GM11168 (cell line): ENCODE data around the gene OCLN.
"Not testable (repeated sequence)": the region's sequence is repeated elsewhere in the genome, so short reads cannot be mapped to it uniquely, and the experiment has no call there.

Experiments used
- in situ Hi-C: fragments of 300-500 bp; cut with MboI; formaldehyde crosslinking; loops from one replicate; pipeline ENCODE4 v1.12.0; 2022; ENCODE audit warnings: low sequenced_read_pairs; ENCODE audit not compliant: unreplicated experiment

The OCLN gene

DNA sequence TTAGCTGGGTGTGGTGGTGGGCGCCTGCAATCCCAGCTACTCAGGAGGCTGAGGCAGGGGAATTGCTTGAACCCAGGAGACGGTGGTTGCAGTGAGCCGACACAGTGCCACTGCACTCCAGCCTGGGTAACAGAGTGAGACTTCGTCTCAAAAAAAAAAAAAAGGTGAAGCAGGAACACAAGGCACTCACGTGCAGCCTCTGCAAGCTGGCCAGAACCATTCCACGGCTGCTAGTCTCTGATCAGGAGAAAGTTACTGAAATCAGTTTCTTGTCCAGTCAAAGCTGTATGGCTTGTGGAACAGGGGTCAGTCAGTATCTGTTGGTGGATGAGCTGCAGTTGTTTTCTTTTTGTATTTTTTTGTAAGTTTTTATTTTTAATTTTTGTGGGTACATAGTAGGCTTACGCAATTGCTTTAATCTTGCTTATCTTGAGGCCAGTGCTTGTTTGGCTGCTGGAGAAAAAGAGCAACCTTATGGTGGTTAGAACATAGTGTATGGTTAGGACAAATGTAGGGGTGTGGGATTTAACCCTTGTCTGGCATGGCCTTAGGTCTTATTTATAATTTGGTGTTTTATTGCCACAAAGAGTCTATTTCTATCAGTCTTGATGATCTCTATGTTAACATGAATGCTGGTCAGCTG lies 34.7 kb downstream of the OCLN start:
- in situ Hi-C loops: no loop called here

DNA sequence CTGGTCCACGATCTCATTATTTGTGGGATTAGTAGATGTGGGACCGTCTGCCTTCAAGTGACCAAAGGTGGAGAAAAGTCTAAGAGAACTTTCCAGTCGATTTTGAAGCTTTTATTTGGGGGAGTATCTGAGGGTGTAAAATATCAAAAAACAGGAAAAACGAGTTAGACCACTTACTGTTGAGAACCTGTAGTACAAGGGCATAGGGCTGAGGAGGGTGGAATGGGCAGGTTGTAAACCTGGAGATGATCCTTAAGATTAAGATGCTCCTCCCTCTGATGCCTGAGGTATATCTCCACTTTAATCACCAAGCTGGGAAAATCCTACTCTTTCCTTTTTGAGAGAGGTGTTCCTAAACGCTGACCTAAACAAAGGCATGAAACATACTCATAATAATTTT lies 35.4 kb downstream of the OCLN start:
- in situ Hi-C loops: no loop called here

DNA sequence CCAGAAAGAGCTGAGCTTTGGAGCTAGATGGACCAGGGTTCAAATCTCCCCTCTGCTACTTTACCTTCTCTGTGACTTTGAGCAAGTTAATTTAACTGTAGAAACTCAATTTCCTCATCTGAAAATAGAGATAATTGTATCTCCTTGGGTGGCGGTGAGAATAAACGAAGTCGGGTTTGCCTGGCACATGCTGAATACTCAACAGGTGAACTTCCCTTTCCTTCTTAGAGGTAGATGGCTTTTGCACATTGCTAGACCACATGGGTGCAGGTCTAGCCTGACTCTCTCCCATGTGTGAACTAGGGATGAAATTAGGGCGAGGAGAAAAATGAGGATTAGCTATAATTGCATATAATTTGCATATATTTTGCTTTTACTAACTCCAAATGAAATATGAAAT lies 36.0 kb downstream of the OCLN start:
- in situ Hi-C loops: no loop called here

DNA sequence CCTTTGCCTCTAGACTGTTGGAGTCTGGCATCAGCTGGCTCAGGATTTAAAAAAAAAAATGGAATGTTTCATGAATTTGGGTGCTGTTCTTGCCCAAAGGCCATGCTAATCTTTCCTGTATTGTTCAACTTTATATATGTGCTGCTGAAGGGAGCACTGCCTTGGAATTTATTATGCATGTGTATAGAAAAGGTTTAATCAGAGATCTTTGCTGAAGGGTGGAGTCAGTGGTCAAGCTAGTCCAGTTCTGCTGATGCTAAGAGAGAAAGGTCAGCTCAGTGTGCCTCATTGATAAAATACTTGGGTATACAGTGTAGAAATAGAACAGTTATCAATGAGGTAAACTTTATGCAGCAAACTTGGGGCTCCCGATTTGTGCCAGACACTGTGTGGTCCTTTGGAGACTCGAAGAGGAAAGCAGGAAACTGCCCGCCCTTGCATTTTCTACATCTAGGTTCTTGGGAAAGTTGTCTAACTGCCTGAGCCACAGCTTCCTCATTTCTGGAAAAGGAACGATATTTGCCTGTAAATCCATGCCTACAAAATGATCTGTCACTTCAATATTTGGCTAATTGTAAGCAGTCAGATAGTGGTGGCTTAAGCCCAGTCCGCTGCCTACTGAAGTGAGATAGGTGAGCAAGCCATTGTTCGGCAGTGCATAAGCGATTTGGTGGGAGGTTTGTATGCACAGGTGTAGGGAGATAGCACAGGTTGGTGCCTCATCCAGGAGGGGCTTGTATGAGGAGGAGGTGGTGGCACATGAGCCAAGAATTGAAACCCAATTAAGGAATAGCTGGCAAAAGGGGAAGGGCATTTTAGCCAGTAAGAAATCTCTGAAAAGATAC lies 38.2 kb downstream of the OCLN start:
- in situ Hi-C loops: loop anchor here (10.0 kb wide), 1 partner anchor 1564 kb away; no protein-coding TSS in a partner anchor

DNA sequence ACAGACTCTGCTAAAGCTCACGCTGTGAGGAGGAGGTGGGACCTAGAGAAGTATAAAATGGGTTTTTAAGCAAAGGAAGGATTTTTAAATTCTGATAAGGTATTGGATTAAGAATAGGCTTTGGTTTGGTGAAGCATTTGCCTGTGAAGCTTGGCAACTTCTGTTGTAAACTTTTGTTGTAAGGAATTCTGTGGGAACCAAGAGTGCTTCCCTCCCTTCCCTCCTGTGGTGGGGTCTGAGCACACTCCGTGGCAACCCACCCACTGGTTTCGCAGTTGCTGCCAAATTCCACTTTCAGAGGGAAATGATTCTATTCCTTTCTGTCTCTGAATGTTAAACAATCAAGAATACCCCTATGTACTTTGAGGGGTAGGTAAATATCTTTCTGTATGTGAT lies 38.8 kb downstream of the OCLN start:
- in situ Hi-C loops: loop anchor here (10.0 kb wide), 1 partner anchor 1563 kb away; no protein-coding TSS in a partner anchor

DNA sequence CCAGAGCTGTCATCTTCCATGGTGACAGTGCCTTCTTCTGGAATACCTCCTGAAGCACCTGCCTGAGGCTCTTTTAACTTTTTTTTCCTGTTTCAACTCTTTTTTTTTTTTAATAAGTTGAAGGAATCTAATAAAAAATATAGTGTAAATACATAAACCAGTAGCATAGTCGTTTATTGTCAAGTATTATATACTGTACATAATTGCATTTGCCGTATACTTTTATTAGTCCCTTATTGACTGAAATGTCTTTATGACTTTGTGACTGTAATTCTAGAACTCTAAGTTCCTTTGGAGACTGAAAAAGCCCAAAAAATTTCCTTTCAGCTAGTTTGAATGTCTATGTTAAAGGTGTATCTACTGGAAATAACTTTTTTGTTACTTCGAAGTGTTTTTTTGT lies 45.3 kb downstream of the OCLN start:
- in situ Hi-C loops: loop anchor here (10.0 kb wide), 1 partner anchor 1557 kb away; no protein-coding TSS in a partner anchor

DNA sequence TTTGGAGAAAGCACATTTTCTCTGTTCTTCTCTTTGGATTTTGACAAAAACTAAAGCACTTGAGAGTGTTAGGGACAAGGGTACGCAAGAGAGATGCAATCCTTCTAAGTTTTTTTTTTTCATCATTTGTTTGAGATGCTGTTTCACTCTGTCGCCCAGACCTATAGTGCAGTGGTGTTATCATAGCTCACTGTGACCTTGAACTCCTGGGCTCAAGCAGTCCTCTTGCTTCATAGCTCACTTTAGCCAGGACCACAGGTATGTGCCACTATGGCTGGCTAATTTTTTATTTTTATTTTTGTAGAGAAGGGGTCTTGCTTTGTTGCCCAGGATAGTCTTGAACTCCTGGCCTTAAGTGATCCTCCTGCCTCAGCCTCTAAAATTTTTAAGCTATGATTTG lies 46.1 kb downstream of the OCLN start:
- in situ Hi-C loops: loop anchor here (10.0 kb wide), 1 partner anchor 1556 kb away; no protein-coding TSS in a partner anchor

DNA sequence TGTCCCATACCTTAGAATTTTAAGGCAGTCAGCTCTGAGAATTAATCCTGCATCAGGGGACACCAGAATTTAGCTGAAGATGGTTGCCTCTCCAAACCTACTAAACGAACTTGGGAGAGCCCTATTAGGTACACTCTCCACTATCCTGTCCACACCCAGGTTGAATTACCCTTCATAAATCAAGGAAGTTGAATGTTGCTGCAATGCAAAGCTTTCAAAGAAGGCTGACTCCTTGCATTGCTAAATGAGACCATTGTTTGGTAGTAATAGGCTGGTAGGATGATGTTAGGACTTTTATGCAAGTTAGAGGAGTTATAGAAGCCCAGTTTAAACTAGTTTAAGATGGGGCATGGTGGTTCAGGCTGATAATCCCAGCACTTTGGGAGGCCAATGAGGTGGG lies 48.8 kb downstream of the OCLN start:
- in situ Hi-C loops: not testable (repeated sequence)

DNA sequence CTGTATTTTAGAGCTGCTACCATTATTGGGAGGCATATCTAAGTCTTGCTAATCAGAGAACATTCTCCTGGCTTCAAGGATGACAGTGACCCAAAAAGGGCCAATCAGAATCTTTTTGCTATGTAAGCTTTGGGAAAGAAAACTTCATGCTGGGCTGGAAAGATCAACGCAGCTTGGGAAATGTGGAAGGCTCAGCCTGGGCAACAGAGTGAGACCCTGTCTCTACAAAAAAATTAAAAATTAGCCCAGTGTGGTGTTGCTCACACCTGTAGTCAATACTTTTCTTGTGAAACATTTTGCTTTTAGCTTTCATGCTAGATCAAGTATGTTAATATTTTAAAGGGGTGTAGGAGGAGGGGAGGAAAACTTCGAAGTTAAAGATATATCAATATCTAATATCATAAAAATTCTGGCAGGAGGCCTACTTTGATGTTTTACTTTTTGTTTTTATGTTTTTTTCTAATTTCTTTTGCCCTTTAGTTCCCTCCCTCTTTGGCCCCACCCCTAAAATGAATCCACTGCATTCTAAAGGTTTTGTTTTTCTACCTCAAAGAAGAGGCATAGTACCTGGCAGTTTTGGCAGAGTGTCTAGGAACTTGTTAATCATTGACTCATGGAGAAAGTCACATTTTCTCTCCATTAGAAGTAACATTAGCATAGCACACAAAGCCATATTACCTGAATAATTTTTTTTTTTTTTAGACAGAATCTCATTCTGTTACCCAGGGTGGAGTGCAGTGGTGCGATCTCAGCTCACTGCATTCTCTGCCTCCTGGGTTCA lies 50.4 kb downstream of the OCLN start:
- in situ Hi-C loops: not testable (repeated sequence)

DNA sequence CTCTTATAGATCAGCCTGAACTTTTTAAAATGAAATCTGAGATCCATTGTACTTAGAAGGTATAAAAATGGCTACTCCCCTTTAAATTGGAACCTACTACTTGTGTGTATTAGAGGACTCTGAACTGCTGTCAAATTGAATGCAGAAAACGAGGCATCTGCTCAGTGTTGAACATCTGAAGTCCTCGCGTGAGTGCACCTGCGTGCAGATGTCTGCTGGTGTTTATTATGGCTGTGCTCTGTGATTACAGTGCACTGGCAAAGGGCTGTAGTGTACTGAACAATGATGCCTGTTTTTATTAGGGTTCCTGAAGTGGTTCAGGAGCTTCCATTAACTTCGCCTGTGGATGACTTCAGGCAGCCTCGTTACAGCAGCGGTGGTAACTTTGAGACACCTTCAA lies 52.0 kb downstream of the OCLN start:
- in situ Hi-C loops: not testable (repeated sequence)

DNA sequence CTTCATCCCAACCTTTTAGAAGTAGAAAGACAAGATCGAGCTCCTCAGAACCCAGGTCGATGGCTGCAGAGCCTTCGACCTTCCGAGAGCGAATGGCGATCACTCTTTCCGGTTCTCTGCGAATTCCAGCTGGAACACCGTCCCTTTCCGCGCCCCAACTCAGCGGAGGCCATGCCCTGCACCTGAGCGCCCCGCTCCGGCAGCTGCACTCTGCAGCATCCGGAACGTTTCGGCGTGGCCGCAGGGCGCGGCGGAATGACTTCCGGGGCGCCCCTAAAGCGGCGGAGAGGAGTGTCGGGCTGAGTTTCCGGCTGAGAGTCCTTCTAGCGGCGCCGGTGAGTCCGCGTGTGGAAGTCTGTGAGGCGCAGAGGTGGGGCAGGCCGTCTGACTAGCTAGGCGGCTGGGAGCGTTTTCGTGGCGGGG lies 67.3 kb downstream of the OCLN start, which contains the start of gene GTF2H2C:
Gene GTF2H2C (plus strand): TSS at position 284 of the 423 bp plus-strand sequence. CDS start 4,942 bp downstream, outside the sequence.
- in situ Hi-C loops: not testable (repeated sequence)

DNA sequence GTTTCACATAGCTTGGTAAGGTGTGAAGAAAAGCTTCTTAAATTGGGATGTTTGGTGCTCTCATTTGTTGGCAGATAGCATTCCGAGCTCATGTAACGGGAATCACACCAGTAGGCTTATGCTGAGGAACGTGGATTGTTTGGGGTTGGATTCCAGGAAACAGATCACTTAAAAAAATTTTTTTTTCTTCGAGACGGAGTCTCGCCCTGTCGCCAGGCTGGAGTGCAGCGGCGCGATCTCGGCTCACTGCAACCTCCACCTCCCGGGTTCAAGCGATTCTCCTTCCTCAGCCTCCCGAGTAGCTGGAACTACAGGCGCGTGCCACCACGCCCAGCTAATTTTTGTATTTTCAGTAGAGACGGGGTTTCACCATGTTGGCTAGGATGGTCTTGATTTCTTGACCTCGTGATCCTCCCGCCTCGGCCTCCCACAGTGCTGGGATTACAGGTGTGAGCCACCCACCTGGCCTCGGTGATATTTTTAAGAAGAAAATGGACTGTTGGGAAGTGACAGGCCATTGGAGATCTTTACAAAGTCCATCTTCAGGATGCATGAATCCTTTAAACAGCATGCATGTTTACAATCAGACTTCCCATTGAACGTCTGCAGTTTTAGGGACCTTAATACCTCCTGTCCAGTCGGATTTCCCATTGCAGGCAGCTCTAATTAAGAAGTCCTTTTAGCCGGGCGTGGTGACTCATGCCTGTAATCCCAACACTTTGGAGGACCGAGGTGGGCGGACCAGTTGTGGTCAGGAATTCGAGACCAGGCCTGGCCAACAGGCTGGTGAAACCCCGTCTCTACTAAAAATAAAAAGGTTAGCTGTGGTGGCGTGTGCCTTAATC lies 68.2 kb downstream of the OCLN start:
- in situ Hi-C loops: not testable (repeated sequence)

DNA sequence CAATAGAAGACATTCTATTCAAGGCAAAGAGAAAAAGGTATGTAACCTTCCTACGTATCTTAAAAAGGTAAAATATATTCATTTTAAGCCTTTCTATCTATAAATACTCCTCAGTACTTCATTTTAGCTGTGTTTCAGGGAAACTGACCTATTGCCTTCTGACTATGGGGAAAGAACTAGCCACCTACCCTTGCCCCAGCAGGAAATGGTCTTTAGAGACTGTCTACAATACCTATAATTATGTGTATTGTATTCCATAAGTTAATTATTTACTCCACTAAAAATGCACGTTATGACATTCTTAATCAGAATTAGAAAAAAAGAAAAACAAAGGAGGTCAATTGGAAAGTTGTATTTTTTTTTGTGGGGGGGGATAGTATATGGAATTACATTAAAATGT lies 73.6 kb downstream of the OCLN start:
- in situ Hi-C loops: not testable (repeated sequence)

DNA sequence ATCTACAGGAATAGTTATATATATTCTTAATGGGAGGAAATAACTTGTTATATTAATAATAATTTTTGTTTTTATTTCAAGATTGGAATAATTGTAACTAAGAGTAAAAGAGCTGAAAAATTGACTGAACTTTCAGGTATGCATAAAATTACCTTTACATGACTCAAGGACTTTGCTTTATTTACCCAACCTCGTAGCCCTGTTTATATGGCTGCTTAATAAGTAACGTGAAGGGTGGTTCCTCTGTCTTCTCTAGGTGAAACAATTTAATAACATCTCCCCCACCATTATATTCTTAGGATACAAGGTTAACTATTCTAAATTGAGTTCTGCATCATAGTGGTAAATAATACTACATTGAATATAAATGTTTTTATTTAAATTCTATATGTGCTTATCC lies 75.5 kb downstream of the OCLN start:
- in situ Hi-C loops: not testable (repeated sequence)

DNA sequence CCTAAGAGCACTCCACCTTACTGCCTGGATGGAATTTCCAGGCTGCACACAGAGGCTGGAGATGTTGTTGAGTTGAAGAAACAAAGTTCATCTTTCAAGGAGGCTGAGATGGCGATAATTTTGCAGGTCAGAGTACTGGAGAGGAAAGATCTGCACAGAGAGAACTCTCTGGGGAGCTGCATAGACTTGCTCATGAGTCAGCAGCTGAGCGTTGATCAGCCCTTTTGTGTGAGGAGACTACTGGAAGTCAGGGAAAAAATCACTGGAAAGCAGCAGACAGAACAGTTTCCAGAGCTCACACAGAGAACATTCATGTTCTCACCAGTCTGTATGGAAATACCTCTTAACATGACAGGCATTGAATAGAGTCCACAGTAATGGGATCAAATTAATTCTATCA lies 90.8 kb downstream of the OCLN start:
- in situ Hi-C loops: not testable (repeated sequence)

DNA sequence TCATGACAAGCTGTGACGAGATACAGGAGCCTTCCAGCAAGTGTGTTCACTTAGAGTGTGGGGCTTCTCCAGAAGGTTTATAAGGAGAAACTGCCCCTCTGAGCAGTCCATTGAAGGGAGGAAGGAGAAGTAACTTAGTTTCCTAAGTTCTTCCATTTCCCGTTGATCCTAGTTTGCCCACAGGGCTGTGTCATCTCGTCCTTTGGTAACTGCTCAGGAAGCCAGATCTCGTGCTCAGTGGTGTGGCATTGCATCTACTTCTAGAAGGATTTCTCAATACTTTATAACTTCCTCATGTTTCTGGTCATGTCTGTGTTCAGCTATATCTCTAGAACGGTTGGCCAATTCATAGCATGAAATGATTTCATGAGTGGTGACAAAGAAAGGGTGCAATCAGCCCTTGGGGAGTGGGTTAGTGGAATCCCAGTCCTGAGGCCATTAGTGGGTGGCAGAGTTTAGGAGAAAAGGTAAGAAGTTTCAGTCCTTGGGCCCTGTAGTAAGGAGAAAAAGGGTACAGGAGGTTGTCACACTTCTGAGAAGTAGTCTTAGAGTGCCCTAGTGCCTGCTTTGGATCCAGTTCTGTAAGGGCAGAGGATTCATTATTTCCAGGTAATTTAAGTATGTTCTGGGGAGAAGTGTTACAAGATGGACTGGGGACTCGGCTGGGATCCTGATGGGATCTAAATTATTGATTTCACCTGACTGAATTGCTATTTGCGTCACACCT lies 103.7 kb downstream of the OCLN start:
- in situ Hi-C loops: not testable (repeated sequence)

DNA sequence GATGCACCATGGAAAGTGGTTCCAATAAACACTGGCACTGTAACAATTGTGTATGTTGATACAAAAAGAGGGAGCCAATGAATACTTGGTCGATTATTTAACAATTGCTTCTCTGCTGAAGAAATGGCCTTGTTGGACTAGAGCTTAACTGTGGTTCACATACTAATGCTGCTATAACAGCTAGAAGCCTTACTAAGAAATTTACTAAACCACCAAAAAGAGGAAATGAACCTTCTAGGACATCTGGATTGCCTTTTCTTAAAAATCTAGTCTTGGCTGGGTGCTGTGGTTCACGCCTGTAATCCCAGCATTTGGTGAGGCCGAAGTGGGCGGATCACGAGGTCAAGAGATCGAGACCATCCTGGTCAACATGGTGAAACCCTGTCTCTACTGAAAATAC lies 109.4 kb downstream of the OCLN start:
- in situ Hi-C loops: loop anchor here (25.0 kb wide), 1 partner anchor 1410 kb away; no protein-coding TSS in a partner anchor

DNA sequence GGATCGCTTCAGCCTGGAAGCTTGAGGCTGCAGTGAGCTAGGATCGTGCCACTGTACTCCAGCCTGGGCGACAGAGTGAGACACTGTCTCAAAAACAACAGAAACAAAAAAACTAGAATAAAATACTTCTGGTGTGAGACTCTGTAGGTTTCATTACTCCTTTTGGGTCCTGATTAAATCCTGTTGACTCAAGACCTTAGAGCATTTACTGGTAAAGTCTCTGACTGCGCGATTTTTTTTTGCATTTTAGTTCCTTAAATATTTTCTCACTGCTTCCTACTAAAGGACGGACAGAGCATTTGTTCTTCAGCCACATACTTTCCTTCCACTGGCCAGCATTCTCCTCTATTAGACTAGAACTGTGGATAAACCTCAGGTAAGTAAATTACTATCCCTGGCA lies 114.2 kb downstream of the OCLN start:
- in situ Hi-C loops: loop anchor here (25.0 kb wide), 1 partner anchor 1405 kb away; no protein-coding TSS in a partner anchor
